ENCODE data around the gene ADCK1. TPM values are rescaled to one million over a fixed set of nuclear protein-coding genes. Genes with fewer than 3 reads are reported as not detected.

Gene ADCK1
- total and polyA plus RNA-seq, 9 of the 15 experiments (the other 6 are each of a cell fraction or from before 2014, with no cell fraction given) = 2.8 to 8.9 (median 4.3) TPM

GRCh38 chr14:77752799-77753516, 47.0 kb upstream of the ADCK1 start:
- no peak for TF ChIP-seq ARID2 (IDR thresholded peaks at IDR 0.05)
- TF ChIP-seq HES1 (IDR thresholded peaks at IDR 0.05; ENCODE audit: low read depth) = no peak
- no peak for TF ChIP-seq RUNX1 (IDR thresholded peaks at IDR 0.05; ENCODE audit: low read depth)
- no peak for TF ChIP-seq HDAC8 (tag; IDR thresholded peaks at IDR 0.05)
- no peak for TF ChIP-seq SFPQ (IDR thresholded peaks at IDR 0.05; ENCODE audit: low read depth, low read length)
- TF ChIP-seq ZBTB34 (CRISPR knock-in tag; IDR thresholded peaks at IDR 0.05) = no peak
- TF ChIP-seq ZSCAN32 (CRISPR knock-in tag; IDR thresholded peaks at IDR 0.05) = no peak
- TF ChIP-seq ZNF764 (CRISPR knock-in tag; IDR thresholded peaks at IDR 0.05; ENCODE audit: low read depth) = no peak
- TF ChIP-seq PATZ1 (CRISPR knock-in tag; IDR thresholded peaks at IDR 0.05; ENCODE audit: borderline replicate concordance) = no peak
- no peak for TF ChIP-seq ZFP91 (CRISPR knock-in tag; IDR thresholded peaks at IDR 0.05)
- ChIA-PET POLR2A (interaction anchor here (0.7 to 0.8 kb wide), 2 partner anchors 8 to 13 kb away, joined by 3 to 4 read pairs; partner anchors contain the start of gene SNW1), CTCF (ENCODE audit: low intra/inter-chr PET ratio) (interaction anchor here (0.7 kb wide), 1 partner anchor 11 kb away, joined by 3 read pairs; no protein-coding TSS in a partner anchor)
- WGBS (ENCODE audit: insufficient coverage, low coverage, missing lambda C conversion rate) = 83% methylated on average over 3 of the region's 3 CpGs
- no peak overlapping the region for H3K9ac ChIP-seq (ENCODE audit: insufficient read depth in 1 of 2, low read depth in 2 of 2, low read length in 2 of 2)
- in situ Hi-C loops (cut with MboI) = no loop called here
- DNase-seq (ENCODE audit: extremely low read depth in 1 of 4, low spot score in 3 of 4) = no peak
- no peak for ATAC-seq
- no peaks in the 10 kb centered on the region for H3K27me3 ChIP-seq (ENCODE audit: control insufficient read depth in 2 of 2, insufficient read depth in 2 of 2, low read length in 2 of 2)
- H3K4me2 ChIP-seq (ENCODE audit: insufficient read depth, low read length) = no peak overlapping the region
- no TSS peak for BruUV-seq (replicated peaks)
- intact Hi-C loops (cut with micrococcal nuclease) = no loop called here
- no peak overlapping the region for H3K27ac ChIP-seq (ENCODE audit: extremely low read depth, low read depth, low read length)
- FAIRE-seq = peak; percentile 29
- H3K9me3 ChIP-seq (replicated peaks; ENCODE audit: control insufficient read depth, insufficient read depth, low read depth, low read length) = no peaks in the 10 kb centered on the region
- H3K79me2 ChIP-seq (ENCODE audit: control insufficient read depth, insufficient read depth, low read length) = peaks cover 51% of the 10 kb centered on the region
- H2AFZ ChIP-seq (ENCODE audit: low read depth, low read length) = no peak overlapping the region
- no peaks in the 10 kb centered on the region for H4K20me1 ChIP-seq (replicated peaks; ENCODE audit: control insufficient read depth, insufficient read depth, low read length)
- H3K4me1 ChIP-seq (replicated peaks in 1 of 2; ENCODE audit: control insufficient read depth in 2 of 2, insufficient read depth in 2 of 2, low read length in 2 of 2) = no peaks in the 10 kb centered on the region; a peak in 1 of 5 replicates
- peaks cover 80% of the 10 kb centered on the region for H3K36me3 ChIP-seq (ENCODE audit: control insufficient read depth, insufficient read depth, low read length)
- H3K9me1 ChIP-seq (ENCODE audit: control insufficient read depth, insufficient read depth, low read length) = no peaks in the 10 kb centered on the region
- H3K4me3 ChIP-seq = no peak overlapping the region

Measured in K562 (cell line).